Common myeloid progenitor, CD34-positive (primary cell): Measurements from ENCODE around the gene RPL15.

ENCODE experiments used
- CTCF ChIA-PET: fragments of 350-600 bp; sonication (Branson Sonifier 250); formaldehyde crosslinking; loops from one replicate; lab custom pipeline; 2021; ENCODE audit warnings: antibody characterized with exemption; lab: Charles Lee
- POLR2A ChIA-PET: fragments of 350-600 bp; sonication (Branson Sonifier 250); formaldehyde crosslinking; loops from one replicate; lab custom pipeline; 2021; ENCODE audit warnings: antibody characterized with exemption; lab: Charles Lee
- DNase-seq, 3 donors: peaks; one replicate each; pipeline versions ENCODE4 v3.0.0 to v3.0.0-alpha.2; 2013
- H3K27ac ChIP-seq, 2 experiments: 1 replicate in 1 of 2; 2 replicates in 1 of 2; pipeline ENCODE4 v1.7.0; 2013; ENCODE audit warnings: inconsistent platforms in 2 of 2, low read length in 2 of 2, mild to moderate bottlenecking in 2 of 2, low read depth in 1 of 2, moderate library complexity in 1 of 2; ENCODE audit not compliant: severe bottlenecking in 2 of 2, insufficient read depth in 1 of 2, poor library complexity in 1 of 2
- H3K27me3 ChIP-seq, 5 experiments: replicated peaks in 2 of 5; 1 replicate in 3 of 5; 2 replicates in 2 of 5; pipeline versions ENCODE4 v1.6.1 to v1.7.0; 2013; ENCODE audit warnings: low read length in 4 of 5, mild to moderate bottlenecking in 2 of 5, moderate library complexity in 2 of 5, inconsistent platforms in 1 of 5; ENCODE audit not compliant: insufficient read depth in 5 of 5, control insufficient read depth in 4 of 5
- H3K36me3 ChIP-seq, 4 experiments: 1 replicate in 2 of 4; 2 replicates in 2 of 4; pipeline versions ENCODE4 v1.6.1 to v1.7.0; 2013; ENCODE audit warnings: low read length in 3 of 4, control low read depth in 1 of 4, mild to moderate bottlenecking in 1 of 4; ENCODE audit not compliant: control insufficient read depth in 4 of 4, insufficient read depth in 4 of 4
- H3K4me1 ChIP-seq, 4 experiments: 1 replicate in 3 of 4; 2 replicates in 1 of 4; pipeline versions ENCODE4 v1.6.1 to v1.7.1; 2013; ENCODE audit warnings: low read length in 3 of 4, mild to moderate bottlenecking in 3 of 4, control low read depth in 1 of 4, inconsistent platforms in 1 of 4, moderate library complexity in 1 of 4; ENCODE audit not compliant: control insufficient read depth in 4 of 4, insufficient read depth in 4 of 4; ENCODE audit errors: control extremely low read depth in 1 of 4
- H3K4me3 ChIP-seq, 7 experiments: 1 replicate in 4 of 7; 2 replicates in 3 of 7; pipeline versions ENCODE4 v1.5.1 to v1.7.0; 2013; ENCODE audit warnings: mild to moderate bottlenecking in 7 of 7, low read length in 6 of 7, moderate library complexity in 6 of 7, inconsistent platforms in 2 of 7, low read depth in 2 of 7, control low read depth in 1 of 7; ENCODE audit not compliant: insufficient read depth in 4 of 7, control insufficient read depth in 1 of 7; ENCODE audit errors: extremely low read depth in 1 of 7
- H3K9me3 ChIP-seq, 5 experiments: 1 replicate in 4 of 5; 2 replicates in 1 of 5; pipeline versions ENCODE4 v1.6.1 to v1.7.1; 2013; ENCODE audit warnings: low read length in 4 of 5, mild to moderate bottlenecking in 2 of 5, inconsistent platforms in 1 of 5, low read depth in 1 of 5, moderate library complexity in 1 of 5; ENCODE audit not compliant: control insufficient read depth in 4 of 5, insufficient read depth in 2 of 5; ENCODE audit errors: control extremely low read depth in 1 of 5
- WGBS: methylation state at CpG from one replicate; pipeline ENCODE4 v1.1.5; 2013; ENCODE audit not compliant: insufficient coverage; 5-methylcytosine and 5-hydroxymethylcytosine counted together

Gene RPL15

DNA sequence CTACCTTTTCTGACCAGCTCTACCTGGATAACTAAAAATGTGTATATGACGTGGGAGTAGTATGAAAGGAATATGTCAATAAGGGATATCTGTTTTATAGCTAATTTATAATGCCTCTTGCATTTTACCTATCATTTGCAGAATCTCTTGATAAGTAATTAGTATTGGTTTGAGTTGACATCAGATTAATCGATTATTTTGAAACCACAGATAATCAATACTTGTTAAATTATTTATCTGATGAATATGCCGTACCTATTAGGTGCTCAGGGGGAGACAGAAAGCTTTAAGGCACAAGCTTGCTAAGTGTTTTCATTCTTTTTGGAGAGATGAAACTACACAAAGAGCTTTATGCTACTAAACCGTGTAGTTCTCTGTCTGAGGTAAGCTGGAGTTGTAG is 52.5 kb downstream of the RPL15 start:
- Histone ChIP-seq H3K27ac (no peak overlapping the region), H3K27me3 (no peaks in the 10 kb centered on the region), H3K4me3 (no peak overlapping the region), H3K36me3 (peaks cover 0 to 14% (median 11%) of the 10 kb centered on the region in 4 experiments), H3K4me1 (no peaks in the 10 kb centered on the region), H3K9me3 (no peaks in the 10 kb centered on the region)
- ChIA-PET POLR2A (interaction anchor here (1.2 kb wide), 1 partner anchor 22 kb away, joined by 3 read pairs; no protein-coding TSS in a partner anchor), CTCF (interaction anchor here (1.1 to 5.4 kb wide), 5 partner anchors 11 to 271 kb away, joined by 3 to 20 read pairs (median 4); no protein-coding TSS in a partner anchor)
- WGBS: 90% methylated on average over 2 of the region's 4 CpGs
- DNase-seq: no peak
